ENCODE results near the gene NAGS.

GRCh38 chr17:44011876-44012275 lies 7.5 kb downstream of the NAGS start:
- TF ChIP-seq PKNOX1 (IDR thresholded peaks at IDR 0.05) (no peak), NFYA (IDR thresholded peaks at IDR 0.05; ENCODE audit: borderline replicate concordance, low read depth, low read length) (no peak), JUNB (IDR thresholded peaks at IDR 0.05) (no peak), RB1 (IDR thresholded peaks at IDR 0.05; ENCODE audit: borderline replicate concordance) (no peak)

Measured in GM12878 (cell line).